HEK293 (cell line): ENCODE data around the gene RHOT1.

Experiments used
- CTCF ChIA-PET: fragments of 350-600 bp; formaldehyde crosslinking; extraction: SDS; loops from one replicate; lab custom pipeline; 2021; ENCODE audit warnings: antibody characterized with exemption; lab: Yijun Ruan, JAX
- POLR2A ChIA-PET: fragments of 300-600 bp; formaldehyde crosslinking; extraction: SDS; loops from one replicate; lab custom pipeline; 2020; ENCODE audit warnings: antibody characterized with exemption, inconsistent platforms; lab: Yijun Ruan, JAX
- H3K27ac ChIP-seq: fragments of 200-500 bp; sonication (Bioruptor generic); 2 replicates; pipeline ENCODE4 v1.5.1; 2014; ENCODE audit warnings: low read depth, low read length, control low read depth, inconsistent platforms; ENCODE audit errors: extremely low read depth
- H3K36me3 ChIP-seq, 2 experiments: fragments of 200-500 bp in 1 of 2; sonication (Bioruptor generic) in 1 of 2; 1 replicate in 1 of 2; 2 replicates in 1 of 2; pipeline ENCODE4 v1.5.1; 2014 to 2017; ENCODE audit warnings: inconsistent platforms in 2 of 2, low read length in 2 of 2; ENCODE audit not compliant: control insufficient read depth in 2 of 2, insufficient read depth in 1 of 2
- H3K4me1 ChIP-seq: fragments of 200-500 bp; sonication (Bioruptor generic); 2 replicates; pipeline ENCODE4 v1.5.1; 2014; ENCODE audit warnings: mild to moderate bottlenecking, low read length, inconsistent platforms; ENCODE audit not compliant: control insufficient read depth, insufficient read depth
- H3K4me3 ChIP-seq: 2 replicates; pipeline ENCODE4 v1.5.1; 2011; ENCODE audit warnings: low read depth, mild to moderate bottlenecking, control low read depth, low read length, moderate library complexity
- H3K9me3 ChIP-seq: fragments of 200-500 bp; sonication (Bioruptor generic); 2 replicates; pipeline ENCODE4 v1.5.1; 2014; ENCODE audit warnings: low read depth, low read length, inconsistent platforms; ENCODE audit not compliant: control insufficient read depth, insufficient read depth
- ELK4 ChIP-seq: IDR thresholded peaks from 2 replicates; pipeline ENCODE4 v1.6.1; 2011; ENCODE audit warnings: mild to moderate bottlenecking, low read depth, low read length, borderline replicate concordance
- KLF10 ChIP-seq: fragments of 450-650 bp; IDR thresholded peaks from 2 replicates; pipeline ENCODE4 v1.5.1; 2018; ENCODE audit warnings: missing biosample characterization, mild to moderate bottlenecking, missing genetic modification characterization
- MZF1 ChIP-seq: fragments of 450-650 bp; formaldehyde crosslinking; IDR thresholded peaks from 2 replicates; pipeline ENCODE4 v1.5.1; 2017; ENCODE audit warnings: missing biosample characterization, missing genetic modification characterization, borderline replicate concordance
- OSR2 ChIP-seq: fragments of 450-650 bp; formaldehyde crosslinking; IDR thresholded peaks from 2 replicates; pipeline ENCODE4 v1.5.1; 2016; ENCODE audit warnings: missing biosample characterization, missing genetic modification characterization
- SP7 ChIP-seq: fragments of 450-650 bp; formaldehyde crosslinking; IDR thresholded peaks from 2 replicates; pipeline ENCODE4 v1.5.1; 2016; ENCODE audit warnings: missing biosample characterization, missing genetic modification characterization
- TRIM28 ChIP-seq: IDR thresholded peaks from 2 replicates; pipeline ENCODE4 v1.6.1; 2011; ENCODE audit warnings: low read length, control low read depth, borderline replicate concordance
- ZBTB11 ChIP-seq: fragments of 450-650 bp; formaldehyde crosslinking; conservative IDR thresholded peaks from 2 replicates; pipeline ENCODE4 v1.5.1; 2016; ENCODE audit warnings: low read depth, missing biosample characterization, missing genetic modification characterization
- ZBTB26 ChIP-seq: fragments of 450-650 bp; formaldehyde crosslinking; optimal IDR thresholded peaks from 2 replicates; pipeline ENCODE3; 2016; ENCODE audit warnings: missing biosample characterization, mild to moderate bottlenecking, missing genetic modification characterization
- ZIC2 ChIP-seq: fragments of 450-650 bp; formaldehyde crosslinking; IDR thresholded peaks from 2 replicates; pipeline ENCODE4 v1.5.1; 2016; ENCODE audit warnings: missing biosample characterization, missing genetic modification characterization
- ZNF114 ChIP-seq: fragments of 450-650 bp; formaldehyde crosslinking; IDR thresholded peaks from 2 replicates; pipeline ENCODE4 v1.5.0; 2017; ENCODE audit warnings: missing biosample characterization, missing genetic modification characterization
- ZNF146 ChIP-seq: fragments of 450-650 bp; formaldehyde crosslinking; IDR thresholded peaks from 2 replicates; pipeline ENCODE4 v1.5.1; 2016; ENCODE audit warnings: missing biosample characterization, missing genetic modification characterization
- ZNF302 ChIP-seq: fragments of 450-650 bp; formaldehyde crosslinking; IDR thresholded peaks from 2 replicates; pipeline ENCODE4 v1.5.1; 2016; ENCODE audit warnings: missing biosample characterization, missing genetic modification characterization, low read depth
- ZNF404 ChIP-seq: fragments of 450-650 bp; formaldehyde crosslinking; IDR thresholded peaks from 2 replicates; pipeline ENCODE4 v1.5.1; 2017; ENCODE audit warnings: missing biosample characterization, missing genetic modification characterization
- ZNF76 ChIP-seq: fragments of 450-650 bp; formaldehyde crosslinking; IDR thresholded peaks from 2 replicates; pipeline ENCODE4; 2016; ENCODE audit warnings: low read depth, missing biosample characterization, missing genetic modification characterization, borderline replicate concordance
- ZNF830 ChIP-seq: fragments of 450-650 bp; IDR thresholded peaks from 2 replicates; pipeline ENCODE4 v1.5.0; 2018; ENCODE audit warnings: missing biosample characterization, missing genetic modification characterization, low read depth, mild to moderate bottlenecking, moderate library complexity
- ZSCAN30 ChIP-seq: fragments of 450-650 bp; IDR thresholded peaks from 2 replicates; pipeline ENCODE4 v1.5.1; 2018; ENCODE audit warnings: missing biosample characterization, mild to moderate bottlenecking, missing genetic modification characterization, moderate library complexity

Gene RHOT1

GRCh38 chr17:32160526-32160925, 18.2 kb downstream of the RHOT1 start (continued):
- TF ChIP-seq ELK4 (no peak), ZNF146 (tag by site-specific recombination) (no peak)

GRCh38 chr17:32161029-32161428, 18.7 kb downstream of the RHOT1 start:
- no peak for TF ChIP-seq ZNF830 (tag by site-specific recombination)
- TF ChIP-seq OSR2, result no peak
- no peak for TF ChIP-seq ZNF302 (tag by site-specific recombination)
- TF ChIP-seq ZBTB26 (tag by site-specific recombination), result no peak
- TF ChIP-seq ZNF76 (tag by site-specific recombination), result no peak
- no peak for TF ChIP-seq ZNF404
- TF ChIP-seq ZSCAN30 (tag by site-specific recombination), result no peak
- TF ChIP-seq TRIM28, result no peak
- Histone ChIP-seq H3K4me3 (no peak overlapping the region), H3K27ac (no peak overlapping the region), H3K4me1 (no peaks in the 10 kb centered on the region), H3K36me3 (peaks cover 0 to 25% of the 10 kb centered on the region in 2 experiments; a peak in 2 of 3 replicates), H3K9me3 (no peaks in the 10 kb centered on the region)
- ChIA-PET POLR2A (no interaction called here), CTCF (interaction anchor here (0.6 kb wide), 1 partner anchor 184 kb away, joined by 3 read pairs; no protein-coding TSS in a partner anchor)

- Histone ChIP-seq H3K9me3 (no peaks in the 10 kb centered on the region), H3K36me3 (peaks cover 0 to 23% of the 10 kb centered on the region in 2 experiments; a peak in 2 of 3 replicates)
- ChIA-PET CTCF (interaction anchor here (0.6 to 1.3 kb wide), 3 partner anchors 21 to 243 kb away, joined by 3 to 4 read pairs (median 3); no protein-coding TSS in a partner anchor), POLR2A (no interaction called here)
- TF ChIP-seq KLF10 (no peak), ZIC2 (tag by site-specific recombination) (peak; percentile 24; the same call in 1 of the 2 replicates), MZF1 (no peak), ZBTB11 (tag by site-specific recombination) (no peak), ZNF114 (tag by site-specific recombination) (no peak), SP7 (tag by site-specific recombination) (peak; percentile 67)
- TF ChIP-seq, all 188 proteins: peak for 2
- Histone ChIP-seq H3K4me1 (no peaks in the 10 kb centered on the region), H3K27ac (no peak overlapping the region), H3K4me3 (no peak overlapping the region)
Measured at GRCh38 chr17:32161506-32162365, 19.4 kb downstream of the RHOT1 start.
